Common myeloid progenitor, CD34-positive (primary cell): ENCODE results near the gene EXT2.

Experiments used
- CTCF ChIA-PET: fragments of 350-600 bp; sonication (Branson Sonifier 250); formaldehyde crosslinking; loops from one replicate; lab custom pipeline; 2021; ENCODE audit warnings: antibody characterized with exemption; lab: Charles Lee
- POLR2A ChIA-PET: fragments of 350-600 bp; sonication (Branson Sonifier 250); formaldehyde crosslinking; loops from one replicate; lab custom pipeline; 2021; ENCODE audit warnings: antibody characterized with exemption; lab: Charles Lee
- DNase-seq, 3 donors: peaks; one replicate each; pipeline versions ENCODE4 v3.0.0 to v3.0.0-alpha.2; 2013
- H3K27ac ChIP-seq, 2 experiments: 1 replicate in 1 of 2; 2 replicates in 1 of 2; pipeline ENCODE4 v1.7.0; 2013; ENCODE audit warnings: inconsistent platforms in 2 of 2, low read length in 2 of 2, mild to moderate bottlenecking in 2 of 2, low read depth in 1 of 2, moderate library complexity in 1 of 2; ENCODE audit not compliant: severe bottlenecking in 2 of 2, insufficient read depth in 1 of 2, poor library complexity in 1 of 2
- H3K27me3 ChIP-seq, 5 experiments: replicated peaks in 2 of 5; 1 replicate in 3 of 5; 2 replicates in 2 of 5; pipeline versions ENCODE4 v1.6.1 to v1.7.0; 2013; ENCODE audit warnings: low read length in 4 of 5, mild to moderate bottlenecking in 2 of 5, moderate library complexity in 2 of 5, inconsistent platforms in 1 of 5; ENCODE audit not compliant: insufficient read depth in 5 of 5, control insufficient read depth in 4 of 5
- H3K36me3 ChIP-seq, 4 experiments: 1 replicate in 2 of 4; 2 replicates in 2 of 4; pipeline versions ENCODE4 v1.6.1 to v1.7.0; 2013; ENCODE audit warnings: low read length in 3 of 4, control low read depth in 1 of 4, mild to moderate bottlenecking in 1 of 4; ENCODE audit not compliant: control insufficient read depth in 4 of 4, insufficient read depth in 4 of 4
- H3K4me1 ChIP-seq, 4 experiments: 1 replicate in 3 of 4; 2 replicates in 1 of 4; pipeline versions ENCODE4 v1.6.1 to v1.7.1; 2013; ENCODE audit warnings: low read length in 3 of 4, mild to moderate bottlenecking in 3 of 4, control low read depth in 1 of 4, inconsistent platforms in 1 of 4, moderate library complexity in 1 of 4; ENCODE audit not compliant: control insufficient read depth in 4 of 4, insufficient read depth in 4 of 4; ENCODE audit errors: control extremely low read depth in 1 of 4
- H3K4me3 ChIP-seq, 7 experiments: 1 replicate in 4 of 7; 2 replicates in 3 of 7; pipeline versions ENCODE4 v1.5.1 to v1.7.0; 2013; ENCODE audit warnings: mild to moderate bottlenecking in 7 of 7, low read length in 6 of 7, moderate library complexity in 6 of 7, inconsistent platforms in 2 of 7, low read depth in 2 of 7, control low read depth in 1 of 7; ENCODE audit not compliant: insufficient read depth in 4 of 7, control insufficient read depth in 1 of 7; ENCODE audit errors: extremely low read depth in 1 of 7
- H3K9me3 ChIP-seq, 5 experiments: 1 replicate in 4 of 5; 2 replicates in 1 of 5; pipeline versions ENCODE4 v1.6.1 to v1.7.1; 2013; ENCODE audit warnings: low read length in 4 of 5, mild to moderate bottlenecking in 2 of 5, inconsistent platforms in 1 of 5, low read depth in 1 of 5, moderate library complexity in 1 of 5; ENCODE audit not compliant: control insufficient read depth in 4 of 5, insufficient read depth in 2 of 5; ENCODE audit errors: control extremely low read depth in 1 of 5
- WGBS: methylation state at CpG from one replicate; pipeline ENCODE4 v1.1.5; 2013; ENCODE audit not compliant: insufficient coverage; 5-methylcytosine and 5-hydroxymethylcytosine counted together

Gene EXT2

GRCh38 chr11:44258190-44258489, 162.7 kb downstream of the EXT2 start:
- Histone ChIP-seq H3K9me3 (peaks cover 0 to 7% (median 1%) of the 10 kb centered on the region in 5 experiments), H3K4me3 (no peak overlapping the region), H3K27ac (no peak overlapping the region), H3K27me3 (peaks cover 0 to 2% (median 0%) of the 10 kb centered on the region in 5 experiments), H3K36me3 (no peaks in the 10 kb centered on the region), H3K4me1 (no peaks in the 10 kb centered on the region)
- ChIA-PET POLR2A (no interaction called here), CTCF (no interaction called here)
- WGBS = 91% methylated on average over 5 of the region's 5 CpGs
- DNase-seq = no peak

DNA sequence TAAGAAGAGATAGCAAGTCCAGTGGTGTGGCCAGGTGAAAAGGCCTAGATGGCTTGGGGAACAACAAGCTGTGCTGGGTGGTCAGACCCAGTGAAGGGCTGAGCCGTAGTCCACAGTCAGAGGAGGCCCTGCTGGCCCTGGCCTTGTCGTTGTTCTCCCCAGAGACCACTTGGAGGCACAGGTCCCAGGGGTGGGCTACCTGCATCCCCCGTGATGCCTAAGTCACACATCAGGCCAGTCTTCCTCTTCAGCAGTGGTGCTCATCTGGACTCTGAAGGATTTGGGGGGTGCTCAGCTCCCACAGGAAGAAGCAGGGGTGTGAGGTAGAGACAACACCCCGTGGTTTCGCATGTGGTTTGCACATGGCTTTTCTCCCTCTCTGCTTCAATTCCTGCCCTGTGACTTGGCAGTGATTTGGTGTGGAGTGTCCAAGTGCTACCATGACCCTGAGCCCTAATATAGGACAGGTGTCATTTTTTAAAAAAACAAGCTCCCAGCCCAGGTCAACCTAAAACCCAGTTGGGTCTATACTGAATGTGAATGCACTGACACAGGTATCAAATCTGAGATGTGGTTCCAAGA, 163.5 kb downstream of the EXT2 start:
- H3K9me3 ChIP-seq = peaks cover 0 to 2% (median 0%) of the 10 kb centered on the region in 5 experiments
- no peak overlapping the region for H3K27ac ChIP-seq
- CTCF ChIA-PET = no interaction called here
- no peak overlapping the region for H3K4me3 ChIP-seq
- no peak for DNase-seq
- POLR2A ChIA-PET = no interaction called here
- H3K27me3 ChIP-seq = peaks cover 0 to 2% (median 0%) of the 10 kb centered on the region in 5 experiments
- WGBS = 100% methylated on average over 3 of the region's 5 CpGs
- no peaks in the 10 kb centered on the region for H3K36me3 ChIP-seq
- no peaks in the 10 kb centered on the region for H3K4me1 ChIP-seq

GRCh38 chr11:44260081-44260480, 164.6 kb downstream of the EXT2 start:
- ChIA-PET POLR2A (no interaction called here), CTCF (no interaction called here)
- no peaks in the 10 kb centered on the region for H3K4me1 ChIP-seq
- no peak overlapping the region for H3K27ac ChIP-seq
- H3K27me3 ChIP-seq = peaks cover 0 to 2% (median 0%) of the 10 kb centered on the region in 5 experiments
- H3K36me3 ChIP-seq = no peaks in the 10 kb centered on the region
- no peak for DNase-seq
- 100% methylated on average over 2 of the region's 4 CpGs for WGBS
- no peaks in the 10 kb centered on the region for H3K9me3 ChIP-seq
- no peak overlapping the region for H3K4me3 ChIP-seq

GRCh38 chr11:44261800-44262591, 166.5 kb downstream of the EXT2 start:
- POLR2A ChIA-PET = interaction anchor here (0.5 kb wide), 1 partner anchor 35 kb away, joined by 4 read pairs; no protein-coding TSS in a partner anchor
- H3K36me3 ChIP-seq = no peaks in the 10 kb centered on the region
- peaks cover 0 to 2% (median 0%) of the 10 kb centered on the region in 5 experiments for H3K27me3 ChIP-seq
- H3K27ac ChIP-seq = no peak overlapping the region
- H3K4me3 ChIP-seq = no peak overlapping the region
- WGBS = 94% methylated on average over 11 of the region's 14 CpGs
- H3K9me3 ChIP-seq = no peaks in the 10 kb centered on the region
- CTCF ChIA-PET = no interaction called here
- H3K4me1 ChIP-seq = no peaks in the 10 kb centered on the region
- no peak for DNase-seq

- POLR2A ChIA-PET = no interaction called here
- Histone ChIP-seq H3K36me3 (no peaks in the 10 kb centered on the region), H3K27ac (no peak overlapping the region), H3K4me1 (no peaks in the 10 kb centered on the region), H3K9me3 (no peaks in the 10 kb centered on the region), H3K4me3 (no peak overlapping the region), H3K27me3 (peaks cover 0 to 2% (median 0%) of the 10 kb centered on the region in 5 experiments)
- 86% methylated on average over 16 of the region's 20 CpGs for WGBS
- CTCF ChIA-PET = no interaction called here
- DNase-seq = no peak
Measured at GRCh38 chr11:44263738-44264437, 168.4 kb downstream of the EXT2 start.

- Histone ChIP-seq H3K9me3 (no peaks in the 10 kb centered on the region), H3K4me1 (no peaks in the 10 kb centered on the region), H3K4me3 (no peak overlapping the region), H3K36me3 (no peaks in the 10 kb centered on the region), H3K27ac (no peak overlapping the region), H3K27me3 (peaks cover 0 to 2% (median 0%) of the 10 kb centered on the region in 5 experiments)
- DNase-seq = no peak
- 100% methylated on average over 7 of the region's 8 CpGs for WGBS
- POLR2A ChIA-PET = no interaction called here
- CTCF ChIA-PET = no interaction called here
Measured at GRCh38 chr11:44264438-44264749, 168.9 kb downstream of the EXT2 start.

GRCh38 chr11:44264761-44265160, 169.3 kb downstream of the EXT2 start:
- ChIA-PET CTCF (no interaction called here), POLR2A (no interaction called here)
- no peaks in the 10 kb centered on the region for H3K9me3 ChIP-seq
- H3K27me3 ChIP-seq = peaks cover 0 to 2% (median 0%) of the 10 kb centered on the region in 5 experiments
- WGBS = 89% methylated on average over 16 of the region's 22 CpGs
- no peaks in the 10 kb centered on the region for H3K36me3 ChIP-seq
- DNase-seq = no peak
- H3K27ac ChIP-seq = no peak overlapping the region
- H3K4me1 ChIP-seq = no peaks in the 10 kb centered on the region
- no peak overlapping the region for H3K4me3 ChIP-seq
